ENCODE results near the gene ANO6. TPM values are rescaled to one million over a fixed set of nuclear protein-coding genes. Genes with fewer than 3 reads are reported as not detected.

ANO6 gene
- total RNA-seq, 2 donors from 2014 or later = 114 to 139 TPM

DNA sequence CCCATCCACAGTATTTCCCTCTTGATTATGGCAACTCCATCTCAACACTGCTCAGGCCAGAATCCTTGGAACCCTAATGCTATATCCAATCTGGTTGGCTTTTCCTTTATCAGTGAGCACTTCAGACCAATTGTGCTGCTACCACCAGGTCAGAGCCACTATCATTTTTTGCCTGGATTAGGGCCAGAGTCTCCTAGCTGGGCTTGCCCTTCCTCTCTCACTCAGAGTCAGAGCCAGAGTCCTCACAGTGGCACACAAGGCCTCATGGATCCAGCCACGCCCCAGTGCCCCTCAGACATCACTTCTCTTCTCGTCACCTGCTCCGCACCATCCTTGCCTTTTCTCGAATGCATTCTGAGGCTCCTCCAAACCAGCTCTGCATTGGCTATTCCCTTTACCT is 211.1 kb downstream of the ANO6 start:
- H3K27me3 ChIP-seq (replicated peaks; ENCODE audit: insufficient read depth) = no peaks in the 10 kb centered on the region
- no peak for ATAC-seq (ENCODE audit: insufficient number of reproducible peaks, low FRiP score, low read depth)

DNA sequence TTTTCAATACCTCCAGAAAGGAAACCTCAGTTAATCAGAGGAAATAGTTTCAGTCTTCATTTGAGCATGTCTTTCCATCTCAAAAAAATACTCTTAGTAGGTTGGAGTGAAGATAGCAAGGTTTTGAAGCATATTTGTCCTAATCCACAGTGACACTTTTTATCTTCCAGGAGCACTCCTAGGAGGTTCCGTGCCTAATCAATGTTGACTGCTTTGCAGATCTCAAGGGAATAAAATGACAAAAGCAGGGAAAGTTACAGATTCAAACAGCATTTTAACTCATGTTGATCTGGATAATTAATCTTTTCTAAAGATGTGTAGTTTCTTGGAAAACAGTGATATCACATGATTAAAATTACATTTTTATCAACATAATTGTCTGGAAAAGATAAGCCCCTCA is 213.9 kb downstream of the ANO6 start:
- Histone ChIP-seq H3K27ac (no peak overlapping the region), H3K4me1 (ENCODE audit: control insufficient read depth in 1 of 2, low read depth in 2 of 2) (peaks cover 0 to 3% of the 10 kb centered on the region in 2 donors), H3K9me3 (no peaks in the 10 kb centered on the region), H3K4me3 (no peak overlapping the region), H3K27me3 (replicated peaks; ENCODE audit: insufficient read depth) (no peaks in the 10 kb centered on the region), H3K36me3 (peaks cover 26% of the 10 kb centered on the region)
- TF ChIP-seq, protein P1, sequence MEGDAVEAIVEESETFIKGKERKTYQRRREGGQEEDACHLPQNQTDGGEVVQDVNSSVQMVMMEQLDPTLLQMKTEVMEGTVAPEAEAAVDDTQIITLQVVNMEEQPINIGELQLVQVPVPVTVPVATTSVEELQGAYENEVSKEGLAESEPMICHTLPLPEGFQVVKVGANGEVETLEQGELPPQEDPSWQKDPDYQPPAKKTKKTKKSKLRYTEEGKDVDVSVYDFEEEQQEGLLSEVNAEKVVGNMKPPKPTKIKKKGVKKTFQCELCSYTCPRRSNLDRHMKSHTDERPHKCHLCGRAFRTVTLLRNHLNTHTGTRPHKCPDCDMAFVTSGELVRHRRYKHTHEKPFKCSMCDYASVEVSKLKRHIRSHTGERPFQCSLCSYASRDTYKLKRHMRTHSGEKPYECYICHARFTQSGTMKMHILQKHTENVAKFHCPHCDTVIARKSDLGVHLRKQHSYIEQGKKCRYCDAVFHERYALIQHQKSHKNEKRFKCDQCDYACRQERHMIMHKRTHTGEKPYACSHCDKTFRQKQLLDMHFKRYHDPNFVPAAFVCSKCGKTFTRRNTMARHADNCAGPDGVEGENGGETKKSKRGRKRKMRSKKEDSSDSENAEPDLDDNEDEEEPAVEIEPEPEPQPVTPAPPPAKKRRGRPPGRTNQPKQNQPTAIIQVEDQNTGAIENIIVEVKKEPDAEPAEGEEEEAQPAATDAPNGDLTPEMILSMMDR (IDR thresholded peaks at IDR 0.05) = no peak
- ATAC-seq (ENCODE audit: insufficient number of reproducible peaks, low FRiP score, low read depth) (no peak), DNase-seq (ENCODE audit: low spot score) (no peak)

More for the DNA sequence above, 211.1 kb downstream of the ANO6 start:
- peaks cover 46% of the 10 kb centered on the region for H3K36me3 ChIP-seq
- TF ChIP-seq, protein P1 (IDR thresholded peaks at IDR 0.05) = no peak
- H3K4me1 ChIP-seq (ENCODE audit: control insufficient read depth in 1 of 2, low read depth in 2 of 2) = peaks cover 0 to 3% of the 10 kb centered on the region in 2 donors
- no peaks in the 10 kb centered on the region for H3K9me3 ChIP-seq
- no peak overlapping the region for H3K4me3 ChIP-seq
- no peak overlapping the region for H3K27ac ChIP-seq
- DNase-seq (ENCODE audit: low spot score) = no peak

DNA sequence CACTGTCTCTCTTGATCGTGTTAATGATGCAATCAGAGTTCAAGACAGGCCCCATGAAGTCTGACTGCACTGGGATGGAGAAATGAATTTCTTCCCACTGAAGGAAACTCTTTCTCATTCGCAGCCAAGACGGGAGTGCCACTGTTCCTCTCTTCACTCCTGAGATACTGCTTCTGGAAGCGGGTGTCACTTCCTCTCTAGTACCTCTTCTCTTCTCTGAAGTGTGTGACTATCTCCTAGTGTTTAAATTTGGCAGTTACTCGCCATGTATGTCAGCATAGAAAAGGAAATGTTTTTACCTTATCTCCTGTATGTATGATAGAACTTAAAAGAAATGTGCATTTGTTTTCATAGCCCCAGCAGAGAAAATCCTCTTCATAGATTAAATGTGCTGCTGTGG is 215.2 kb downstream of the ANO6 start:
- DNase-seq (ENCODE audit: low spot score) (no peak), ATAC-seq (ENCODE audit: insufficient number of reproducible peaks, low FRiP score, low read depth) (no peak)
- H3K27me3 ChIP-seq (replicated peaks; ENCODE audit: insufficient read depth) = no peaks in the 10 kb centered on the region
- no peaks in the 10 kb centered on the region for H3K9me3 ChIP-seq
- peaks cover 0 to 9% of the 10 kb centered on the region in 2 donors for H3K4me1 ChIP-seq (ENCODE audit: control insufficient read depth in 1 of 2, low read depth in 2 of 2)
- H3K4me3 ChIP-seq = no peak overlapping the region
- TF ChIP-seq, protein P1 (IDR thresholded peaks at IDR 0.05) = no peak
- no peak overlapping the region for H3K27ac ChIP-seq
- H3K36me3 ChIP-seq = peaks cover 23% of the 10 kb centered on the region

DNA sequence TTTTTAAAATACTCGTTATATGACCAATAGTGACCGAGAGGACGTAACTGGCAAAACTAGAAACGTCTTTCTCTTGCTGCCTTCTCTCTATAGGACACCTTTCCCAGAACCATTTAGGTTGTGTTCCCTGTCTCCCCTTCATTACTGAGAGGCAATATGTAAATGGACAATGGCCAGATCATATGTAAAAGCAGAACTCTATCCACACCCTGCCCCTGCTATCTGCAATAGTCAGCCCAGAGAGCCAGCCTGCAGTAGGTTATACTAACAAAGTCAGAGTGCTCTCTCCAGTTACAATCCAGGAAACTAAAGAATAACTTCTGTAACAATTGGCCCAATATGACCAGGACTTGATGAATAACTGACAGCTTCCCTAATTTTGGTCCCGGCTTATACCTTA is 216.8 kb downstream of the ANO6 start:
- no peak overlapping the region for H3K27ac ChIP-seq
- TF ChIP-seq, protein P1 (IDR thresholded peaks at IDR 0.05) = no peak
- no peak overlapping the region for H3K4me3 ChIP-seq
- H3K27me3 ChIP-seq (replicated peaks; ENCODE audit: insufficient read depth) = no peaks in the 10 kb centered on the region
- H3K36me3 ChIP-seq = peaks cover 23% of the 10 kb centered on the region
- no peaks in the 10 kb centered on the region for H3K9me3 ChIP-seq
- ATAC-seq (ENCODE audit: insufficient number of reproducible peaks, low FRiP score, low read depth) = no peak
- peaks cover 0 to 9% of the 10 kb centered on the region in 2 donors for H3K4me1 ChIP-seq (ENCODE audit: control insufficient read depth in 1 of 2, low read depth in 2 of 2)
- no peak for DNase-seq (ENCODE audit: low spot score)

DNA sequence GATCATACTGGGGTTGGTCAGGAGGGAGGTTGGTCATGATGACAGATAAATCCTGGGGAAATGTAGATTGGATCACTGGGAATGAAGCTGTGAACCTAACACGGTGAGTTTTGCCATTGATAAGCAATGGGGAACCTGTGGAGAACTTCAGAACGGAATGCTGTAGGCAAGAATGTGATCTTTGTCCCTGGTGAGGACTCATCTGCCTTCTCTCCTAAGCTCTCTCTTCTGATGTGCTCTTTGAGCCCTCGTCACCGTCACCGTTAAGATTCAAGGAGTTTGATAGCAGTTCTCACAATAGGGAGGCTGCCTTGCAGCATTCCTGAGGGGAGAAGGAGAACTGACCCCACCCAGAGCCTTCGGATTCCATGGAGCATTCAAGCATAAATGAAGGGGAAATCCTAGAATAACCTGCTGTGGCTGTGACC is 217.6 kb downstream of the ANO6 start:
- H3K27me3 ChIP-seq (replicated peaks; ENCODE audit: insufficient read depth) = no peaks in the 10 kb centered on the region
- DNase-seq (ENCODE audit: low spot score) (no peak), ATAC-seq (ENCODE audit: insufficient number of reproducible peaks, low FRiP score, low read depth) (no peak)
- H3K27ac ChIP-seq = no peak overlapping the region
- TF ChIP-seq, protein P1 (IDR thresholded peaks at IDR 0.05) = no peak
- H3K36me3 ChIP-seq = peaks cover 23% of the 10 kb centered on the region
- no peak overlapping the region for H3K4me3 ChIP-seq
- H3K9me3 ChIP-seq = no peaks in the 10 kb centered on the region
- H3K4me1 ChIP-seq (ENCODE audit: control insufficient read depth in 1 of 2, low read depth in 2 of 2) = peaks cover 0 to 9% of the 10 kb centered on the region in 2 donors
